CD14-positive monocyte (primary cell): ENCODE measurements around the gene IL15RA. TPM values are rescaled to one million over a fixed set of nuclear protein-coding genes. Genes with fewer than 3 reads are reported as not detected.

Experiments used
- DNase-seq, 3 donors: peaks; one replicate each; pipeline ENCODE4 v3.0.0-alpha.2; 2011 to 2022
- H2AFZ ChIP-seq: 2 replicates; pipeline ENCODE4 v1.6.0; 2012; ENCODE audit warnings: mild to moderate bottlenecking, low read depth, low read length, inconsistent platforms; ENCODE audit not compliant: insufficient read depth, poor library complexity, severe bottlenecking
- H3K27ac ChIP-seq, 2 donors: 1 replicate in 1 of 2; 2 replicates in 1 of 2; pipeline ENCODE4 v1.5.1; 2012 to 2013; ENCODE audit warnings: low read length in 2 of 2, control low read depth in 1 of 2, inconsistent platforms in 1 of 2, low read depth in 1 of 2, mild to moderate bottlenecking in 1 of 2
- H3K27me3 ChIP-seq, 2 donors: one replicate each; pipeline versions ENCODE4 v1.6.0 to v1.6.1; 2011 to 2013; ENCODE audit warnings: low read length in 2 of 2; ENCODE audit not compliant: control insufficient read depth in 2 of 2, insufficient read depth in 2 of 2
- H3K36me3 ChIP-seq, 2 donors: replicated peaks in 1 of 2; 1 replicate in 1 of 2; 2 replicates in 1 of 2; pipeline versions ENCODE4 v1.5.1 to v1.6.1; 2012 to 2013; ENCODE audit warnings: low read length in 2 of 2, control low read depth in 1 of 2, inconsistent platforms in 1 of 2, mild to moderate bottlenecking in 1 of 2; ENCODE audit not compliant: insufficient read depth in 2 of 2, control insufficient read depth in 1 of 2
- H3K4me1 ChIP-seq, 2 donors: 1 replicate in 1 of 2; 2 replicates in 1 of 2; pipeline versions ENCODE4 v1.5.1 to v1.6.1; 2012 to 2013; ENCODE audit warnings: low read length in 2 of 2, control low read depth in 1 of 2, inconsistent platforms in 1 of 2, mild to moderate bottlenecking in 1 of 2, moderate library complexity in 1 of 2; ENCODE audit not compliant: insufficient read depth in 2 of 2, control insufficient read depth in 1 of 2
- H3K4me2 ChIP-seq: replicated peaks from 2 replicates; pipeline ENCODE3; 2012; ENCODE audit warnings: low read length, moderate library complexity, mild to moderate bottlenecking; ENCODE audit not compliant: poor library complexity, severe bottlenecking; ENCODE audit errors: extremely low read depth
- H3K4me3 ChIP-seq, 3 experiments: fragments of 200-600 bp in 1 of 3; sonication (generic) in 1 of 3; replicated peaks in 1 of 3; 1 replicate in 2 of 3; 2 replicates in 1 of 3; pipeline ENCODE4 v1.5.1; 2011 to 2013; ENCODE audit warnings: low read length in 3 of 3, mild to moderate bottlenecking in 3 of 3, control low read depth in 2 of 3, low read depth in 2 of 3, inconsistent platforms in 1 of 3, moderate library complexity in 1 of 3
- H3K79me2 ChIP-seq: 2 replicates; pipeline ENCODE4 v1.6.0; 2012; ENCODE audit warnings: mild to moderate bottlenecking, control low read depth, inconsistent platforms, low read length, moderate library complexity; ENCODE audit not compliant: insufficient read depth
- H3K9ac ChIP-seq: 2 replicates; pipeline ENCODE4 v1.6.0; 2017; ENCODE audit warnings: low read length, mild to moderate bottlenecking; ENCODE audit not compliant: insufficient read depth, poor library complexity, severe bottlenecking
- H3K9me3 ChIP-seq, 2 donors: replicated peaks in 1 of 2; 1 replicate in 1 of 2; 2 replicates in 1 of 2; pipeline versions ENCODE4 v1.5.1 to v1.6.1; 2012 to 2013; ENCODE audit warnings: low read length in 2 of 2, control low read depth in 1 of 2; ENCODE audit not compliant: control insufficient read depth in 1 of 2, insufficient read depth in 1 of 2
- H4K20me1 ChIP-seq: 2 replicates; pipeline ENCODE4 v1.6.0; 2012; ENCODE audit warnings: mild to moderate bottlenecking, low read length, control low read depth, moderate library complexity; ENCODE audit not compliant: insufficient read depth
- H3K27ac Mint-ChIP-seq, 7 donors: one replicate each; pipeline ENCODE4 v1.8.0; 2020; ENCODE audit warnings: mild to moderate bottlenecking in 7 of 7, mixed read lengths in 7 of 7, moderate library complexity in 6 of 7, inconsistent platforms in 2 of 7
- H3K27me3 Mint-ChIP-seq, 3 donors: one replicate each; pipeline ENCODE4 v1.8.0; 2021 to 2022; ENCODE audit warnings: low read depth in 3 of 3, mild to moderate bottlenecking in 3 of 3, mixed read lengths in 3 of 3, moderate library complexity in 3 of 3, inconsistent platforms in 1 of 3
- H3K36me3 Mint-ChIP-seq, 2 donors: one replicate each; pipeline ENCODE4 v1.8.0; 2020; ENCODE audit warnings: mixed read lengths in 2 of 2, inconsistent platforms in 1 of 2, mild to moderate bottlenecking in 1 of 2
- H3K4me1 Mint-ChIP-seq: one replicate; pipeline ENCODE4 v1.8.0; 2020; ENCODE audit warnings: mild to moderate bottlenecking, mixed read lengths
- H3K4me3 Mint-ChIP-seq, 2 donors: one replicate each; pipeline ENCODE4 v1.8.0; 2020; ENCODE audit warnings: mild to moderate bottlenecking in 2 of 2, mixed read lengths in 2 of 2, moderate library complexity in 1 of 2
- H3K9me3 Mint-ChIP-seq, 7 donors: one replicate each; pipeline ENCODE4 v1.8.0; 2020 to 2022; ENCODE audit warnings: mixed read lengths in 7 of 7, mild to moderate bottlenecking in 6 of 7, moderate library complexity in 6 of 7, inconsistent platforms in 2 of 7
- CTCF ChIP-seq: fragments of 200-600 bp; IDR thresholded peaks from one replicate; pipeline ENCODE4 v1.8.0; 2022; ENCODE audit warnings: antibody characterized with exemption, mild to moderate bottlenecking
- WGBS: methylation state at CpG from one replicate; pipeline ENCODE4 v1.1.5; 2013; ENCODE audit warnings: missing lambda C conversion rate; ENCODE audit not compliant: insufficient coverage; 5-methylcytosine and 5-hydroxymethylcytosine counted together
- intact Hi-C, 2 donors: fragments of 100-400 bp; cut with micrococcal nuclease; formaldehyde crosslinking; loops; one replicate each; pipeline versions ENCODE4 v1.15.0 to v1.15.1; 2023
- polyA plus RNA-seq, 3 donors: library from polyadenylated mRNA; depleted of rRNA in 1 of 3; unstranded in 2 of 3; stranded (reverse) in 1 of 3; fragments of 300-500 nt in 2 of 3; fragments of >200 nt in 1 of 3; fragmentation: Illumina TruSeq in 2 of 3; gene quantifications; 1 replicate in 2 of 3; 2 replicates in 1 of 3; pipeline ENCODE4 v1.2.3, GENCODE V29; 2012 to 2021

The IL15RA gene
- polyA plus RNA-seq, 3 donors, result 12.4 to 23.1 (median 12.6) TPM

DNA sequence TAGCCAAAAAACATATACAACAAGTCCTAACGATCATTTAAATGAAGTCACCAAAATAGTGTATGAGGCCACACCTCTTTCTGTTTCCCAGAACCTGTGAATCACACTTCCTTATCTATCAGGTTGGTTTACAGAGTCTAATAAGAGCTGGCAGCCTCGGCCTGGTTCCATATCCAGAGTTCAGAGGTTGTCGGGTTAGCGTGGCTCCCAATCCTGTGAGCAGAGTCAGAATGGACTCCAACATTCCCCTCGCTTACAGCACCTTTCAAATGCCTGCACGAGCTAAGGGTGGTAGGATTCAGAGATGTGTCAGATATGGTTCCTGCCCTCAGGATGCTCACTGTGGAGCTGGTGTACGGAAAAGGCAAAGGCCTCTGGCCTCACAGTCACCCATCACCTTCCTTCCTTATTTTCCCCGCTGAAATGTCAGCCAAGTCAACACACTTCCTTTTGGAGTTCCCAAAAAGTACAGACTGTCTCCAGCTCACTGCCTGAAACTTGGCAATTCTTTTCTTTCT is 6.0 kb downstream of the IL15RA start:
- Histone ChIP-seq H3K9ac (no peak overlapping the region), H3K36me3 (peaks cover 0 to 18% of the 10 kb centered on the region in 2 donors), H3K79me2 (peaks cover 61% of the 10 kb centered on the region), H3K4me3 (peak overlapping the region in 1 of 3 experiments; percentile 7), H2AFZ (no peak overlapping the region), H3K27ac (peak overlapping the region; percentile 18 to 68), H4K20me1 (peaks cover 39% of the 10 kb centered on the region), H3K27me3 (no peaks in the 10 kb centered on the region), H3K9me3 (no peaks in the 10 kb centered on the region), H3K4me2 (peak overlapping the region; percentile 32), H3K4me1 (peaks cover 20 to 31% of the 10 kb centered on the region in 2 donors)
- peaks cover 38% of the 10 kb centered on the region for H3K4me1 Mint-ChIP-seq
- H3K36me3 Mint-ChIP-seq, result peaks cover 17 to 30% of the 10 kb centered on the region in 2 donors
- TF ChIP-seq CTCF, result no peak
- DNase-seq, result peak in 2 of 3 donors; percentile 26 to 62
- H3K27me3 Mint-ChIP-seq, result no peaks in the 10 kb centered on the region
- peak overlapping the region in 1 of 2 donors; percentile 39 for H3K4me3 Mint-ChIP-seq
- H3K9me3 Mint-ChIP-seq, result no peaks in the 10 kb centered on the region
- intact Hi-C loops, result loop anchor here in 1 of 2 donors (10.0 kb wide), 1 partner anchor 287 kb away; the partner anchor contains the start of gene TASOR2
- WGBS, result 0% methylated on average over 1 of the region's 8 CpGs
- peak overlapping the region in 5 of 7 donors; percentile 8 to 80 (median 67) for H3K27ac Mint-ChIP-seq

DNA sequence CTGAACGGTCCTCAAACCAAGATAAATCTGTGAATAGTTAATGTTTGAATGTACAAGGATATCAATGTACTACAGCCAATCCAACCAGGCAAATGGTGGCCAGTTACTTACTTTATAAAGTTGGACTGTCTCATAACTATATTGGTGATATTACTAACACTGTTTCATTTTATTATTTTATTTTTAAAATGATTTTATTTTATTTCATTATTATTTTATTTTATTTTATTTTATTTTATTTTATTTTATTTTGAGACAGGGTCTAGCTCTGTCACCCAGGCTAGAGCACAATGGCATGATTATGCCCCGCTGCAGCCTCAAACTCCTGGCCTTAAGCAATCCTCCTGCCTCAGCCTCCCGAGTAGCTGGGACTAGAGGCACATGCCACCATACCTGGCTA is 6.8 kb downstream of the IL15RA start:
- no peak for DNase-seq
- Mint-ChIP-seq H3K27ac (peak overlapping the region in 1 of 7 donors; percentile 2), H3K36me3 (peaks cover 25 to 30% of the 10 kb centered on the region in 2 donors), H3K4me1 (peaks cover 31% of the 10 kb centered on the region), H3K9me3 (no peaks in the 10 kb centered on the region), H3K4me3 (no peak overlapping the region), H3K27me3 (no peaks in the 10 kb centered on the region)
- Histone ChIP-seq H3K36me3 (peaks cover 0 to 26% of the 10 kb centered on the region in 2 donors), H3K9me3 (no peaks in the 10 kb centered on the region), H3K9ac (no peak overlapping the region), H4K20me1 (peaks cover 46% of the 10 kb centered on the region), H3K27me3 (no peaks in the 10 kb centered on the region), H3K4me3 (no peak overlapping the region), H3K79me2 (peaks cover 57% of the 10 kb centered on the region), H3K4me1 (peaks cover 18 to 22% of the 10 kb centered on the region in 2 donors), H2AFZ (no peak overlapping the region), H3K4me2 (no peak overlapping the region), H3K27ac (no peak overlapping the region)
- no peak for TF ChIP-seq CTCF
- WGBS, result 100% methylated on average over 2 of the region's 3 CpGs
- intact Hi-C loops, result loop anchor here in 1 of 2 donors (10.0 kb wide), 1 partner anchor 286 kb away; the partner anchor contains the start of gene TASOR2
